ENCODE results near the gene KIAA1614.

- TF ChIP-seq EZH2 (IDR thresholded peaks at IDR 0.05; ENCODE audit: low read depth): no peak
- no peak for TF ChIP-seq CTCF (conservative IDR thresholded peaks at IDR 0.05)
Measured at GRCh38 chr1:180974236-180974635, 61.5 kb downstream of the KIAA1614 start.

Measured in PC-9 (cell line).